Measurements from ENCODE around the gene JPH4. TPM values are rescaled to one million over a fixed set of nuclear protein-coding genes. Genes with fewer than 3 reads are reported as not detected.

JPH4 gene
- polyA plus RNA-seq, 3 donors: 2.2 to 4.1 (median 3.7) TPM

GRCh38 chr14:23571701-23572523 is 6.7 kb downstream of the JPH4 start:
- peak overlapping the region; percentile 85 to 98 (median 94) for H3K27ac Mint-ChIP-seq
- intact Hi-C loops (cut with micrococcal nuclease): no loop called here
- peak overlapping the region; percentile 15 for H3K9ac ChIP-seq (ENCODE audit: insufficient read depth, low read length, poor library complexity, severe bottlenecking)
- peak overlapping the region; percentile 41 for H2AFZ ChIP-seq (ENCODE audit: insufficient read depth, low read depth, low read length, poor library complexity, severe bottlenecking)
- peaks cover 0 to 16% (median 8%) of the 10 kb centered on the region in 7 donors for H3K9me3 Mint-ChIP-seq
- DNase-seq: no peak
- H3K9me3 ChIP-seq (replicated peaks in 1 of 2; ENCODE audit: control insufficient read depth in 1 of 2, insufficient read depth in 1 of 2, low read length in 2 of 2): no peaks in the 10 kb centered on the region
- H3K4me1 ChIP-seq (ENCODE audit: control insufficient read depth in 1 of 2, insufficient read depth in 2 of 2, low read length in 2 of 2): peaks cover 62 to 79% of the 10 kb centered on the region in 2 donors
- H3K27me3 ChIP-seq (ENCODE audit: control insufficient read depth in 2 of 2, insufficient read depth in 2 of 2, low read length in 2 of 2): peaks cover 10 to 19% of the 10 kb centered on the region in 2 donors
- WGBS (ENCODE audit: insufficient coverage): 34% methylated on average over 14 of the region's 14 CpGs
- H3K4me3 ChIP-seq (replicated peaks in 1 of 3; ENCODE audit: low read depth in 2 of 3, low read length in 3 of 3): peak overlapping the region in 1 of 3 experiments; percentile 58
- H3K36me3 Mint-ChIP-seq: peaks cover 3 to 7% of the 10 kb centered on the region in 2 donors
- H3K4me1 Mint-ChIP-seq: peaks cover 60% of the 10 kb centered on the region
- H3K27ac ChIP-seq (ENCODE audit: low read depth in 1 of 2, low read length in 2 of 2): peak overlapping the region; percentile 66 to 81
- H3K4me2 ChIP-seq (replicated peaks; ENCODE audit: extremely low read depth, low read length, poor library complexity, severe bottlenecking): peak overlapping the region; percentile 73
- TF ChIP-seq CTCF (IDR thresholded peaks at IDR 0.05): no peak
- no peaks in the 10 kb centered on the region for H3K36me3 ChIP-seq (replicated peaks in 1 of 2; ENCODE audit: control insufficient read depth in 1 of 2, insufficient read depth in 2 of 2, low read length in 2 of 2)
- peaks cover 16 to 23% (median 21%) of the 10 kb centered on the region in 3 donors for H3K27me3 Mint-ChIP-seq (ENCODE audit: low read depth in 3 of 3)
- H3K79me2 ChIP-seq (ENCODE audit: insufficient read depth, low read length): peaks cover 9% of the 10 kb centered on the region
- no peaks in the 10 kb centered on the region for H4K20me1 ChIP-seq (ENCODE audit: insufficient read depth, low read length)
- H3K4me3 Mint-ChIP-seq: peak overlapping the region; percentile 68 to 90

GRCh38 chr14:23570806-23571483 is 7.6 kb downstream of the JPH4 start:
- no peak for DNase-seq
- no peak for TF ChIP-seq CTCF (IDR thresholded peaks at IDR 0.05)
- H4K20me1 ChIP-seq (ENCODE audit: insufficient read depth, low read length): peaks cover under 1% of the 10 kb centered on the region
- peaks cover 2% of the 10 kb centered on the region in 2 donors for H3K36me3 ChIP-seq (replicated peaks in 1 of 2; ENCODE audit: control insufficient read depth in 1 of 2, insufficient read depth in 2 of 2, low read length in 2 of 2)
- Mint-ChIP-seq H3K36me3 (peaks cover 4 to 8% of the 10 kb centered on the region in 2 donors), H3K27ac (peak overlapping the region in 1 of 7 donors; percentile 98), H3K9me3 (peaks cover 0 to 12% (median 4%) of the 10 kb centered on the region in 7 donors), H3K4me1 (peaks cover 61% of the 10 kb centered on the region), H3K27me3 (ENCODE audit: low read depth in 3 of 3) (peaks cover 8 to 16% (median 11%) of the 10 kb centered on the region in 3 donors), H3K4me3 (no peak overlapping the region)
- H3K27me3 ChIP-seq (ENCODE audit: control insufficient read depth in 2 of 2, insufficient read depth in 2 of 2, low read length in 2 of 2): peaks cover 2 to 11% of the 10 kb centered on the region in 2 donors
- peak overlapping the region; percentile 73 for H3K4me2 ChIP-seq (replicated peaks; ENCODE audit: extremely low read depth, low read length, poor library complexity, severe bottlenecking)
- H2AFZ ChIP-seq (ENCODE audit: insufficient read depth, low read depth, low read length, poor library complexity, severe bottlenecking): no peak overlapping the region
- peaks cover 13% of the 10 kb centered on the region for H3K79me2 ChIP-seq (ENCODE audit: insufficient read depth, low read length)
- H3K4me1 ChIP-seq (ENCODE audit: control insufficient read depth in 1 of 2, insufficient read depth in 2 of 2, low read length in 2 of 2): peaks cover 60 to 80% of the 10 kb centered on the region in 2 donors
- WGBS (ENCODE audit: insufficient coverage): 84% methylated on average over 22 of the region's 23 CpGs
- no peak overlapping the region for H3K27ac ChIP-seq (ENCODE audit: low read depth in 1 of 2, low read length in 2 of 2)
- intact Hi-C loops (cut with micrococcal nuclease): no loop called here
- H3K4me3 ChIP-seq (replicated peaks in 1 of 3; ENCODE audit: low read depth in 2 of 3, low read length in 3 of 3): no peak overlapping the region
- H3K9me3 ChIP-seq (replicated peaks in 1 of 2; ENCODE audit: control insufficient read depth in 1 of 2, insufficient read depth in 1 of 2, low read length in 2 of 2): no peaks in the 10 kb centered on the region
- no peak overlapping the region for H3K9ac ChIP-seq (ENCODE audit: insufficient read depth, low read length, poor library complexity, severe bottlenecking)

Data from CD14-positive monocyte (primary cell).